ENCODE results near the gene DNAJC16. TPM values are rescaled to one million over a fixed set of nuclear protein-coding genes. Genes with fewer than 3 reads are reported as not detected.

The DNAJC16 gene
- total and polyA plus RNA-seq, 7 donors = 1.2 to 20.5 (median 11.4) TPM

DNA sequence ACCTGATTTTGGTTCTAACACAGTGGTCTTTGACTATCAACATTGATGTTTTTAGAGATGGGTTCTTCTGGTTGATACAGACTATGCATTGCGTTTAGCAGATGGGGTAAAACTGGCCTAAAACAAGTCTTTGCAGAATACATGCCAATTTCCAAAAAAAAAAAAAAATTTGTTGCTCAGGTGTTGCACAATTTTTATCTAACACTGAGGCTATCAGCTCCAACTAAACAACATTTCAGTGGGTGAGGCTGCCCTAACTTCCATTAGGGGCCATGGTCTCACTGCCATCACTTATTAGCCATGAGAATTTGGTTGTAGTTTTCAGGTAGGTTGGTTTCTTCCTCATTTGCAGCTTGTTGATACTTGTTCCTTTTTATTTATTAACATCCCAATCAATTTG, 44.2 kb downstream of the DNAJC16 start:
- no peaks in the 10 kb centered on the region for H3K27me3 ChIP-seq
- no peaks in the 10 kb centered on the region for H3K9me3 ChIP-seq
- WGBS, 2 donors = 91 to 99% methylated on average over 1 of the region's 1 CpG
- no peaks in the 10 kb centered on the region for H3K4me1 ChIP-seq
- intact Hi-C loops (cut with DNase I) = no loop called here
- H3K27ac ChIP-seq = no peak overlapping the region
- peaks cover 13 to 48% (median 30%) of the 10 kb centered on the region in 4 donors for H3K36me3 ChIP-seq
- no peak for DNase-seq
- no peak overlapping the region for H3K4me3 ChIP-seq
- TF ChIP-seq, protein P1, sequence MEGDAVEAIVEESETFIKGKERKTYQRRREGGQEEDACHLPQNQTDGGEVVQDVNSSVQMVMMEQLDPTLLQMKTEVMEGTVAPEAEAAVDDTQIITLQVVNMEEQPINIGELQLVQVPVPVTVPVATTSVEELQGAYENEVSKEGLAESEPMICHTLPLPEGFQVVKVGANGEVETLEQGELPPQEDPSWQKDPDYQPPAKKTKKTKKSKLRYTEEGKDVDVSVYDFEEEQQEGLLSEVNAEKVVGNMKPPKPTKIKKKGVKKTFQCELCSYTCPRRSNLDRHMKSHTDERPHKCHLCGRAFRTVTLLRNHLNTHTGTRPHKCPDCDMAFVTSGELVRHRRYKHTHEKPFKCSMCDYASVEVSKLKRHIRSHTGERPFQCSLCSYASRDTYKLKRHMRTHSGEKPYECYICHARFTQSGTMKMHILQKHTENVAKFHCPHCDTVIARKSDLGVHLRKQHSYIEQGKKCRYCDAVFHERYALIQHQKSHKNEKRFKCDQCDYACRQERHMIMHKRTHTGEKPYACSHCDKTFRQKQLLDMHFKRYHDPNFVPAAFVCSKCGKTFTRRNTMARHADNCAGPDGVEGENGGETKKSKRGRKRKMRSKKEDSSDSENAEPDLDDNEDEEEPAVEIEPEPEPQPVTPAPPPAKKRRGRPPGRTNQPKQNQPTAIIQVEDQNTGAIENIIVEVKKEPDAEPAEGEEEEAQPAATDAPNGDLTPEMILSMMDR (IDR thresholded peaks at IDR 0.05) = no peak

DNA sequence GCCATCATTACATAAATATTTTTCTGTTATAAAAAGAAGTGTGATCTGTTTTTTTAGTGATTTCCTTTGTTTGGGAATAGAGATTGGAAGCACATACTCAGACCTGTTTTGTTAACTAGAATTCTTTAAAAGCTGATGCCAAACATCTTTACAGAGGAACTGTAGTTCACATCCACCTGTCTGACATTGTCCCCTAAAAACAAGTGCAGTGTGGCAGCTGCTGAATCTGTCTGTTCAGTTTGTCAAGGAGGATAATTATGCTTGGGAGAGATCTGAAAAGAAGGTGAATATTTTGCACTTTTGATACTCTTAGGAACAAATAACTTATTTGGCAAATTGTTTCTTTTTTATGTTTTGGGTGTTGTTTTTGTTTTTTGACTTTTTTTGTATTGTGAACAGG, 44.6 kb downstream of the DNAJC16 start:
- intact Hi-C loops (cut with DNase I) = no loop called here
- Histone ChIP-seq H3K27ac (no peak overlapping the region), H3K4me1 (no peaks in the 10 kb centered on the region), H3K27me3 (no peaks in the 10 kb centered on the region), H3K36me3 (peaks cover 9 to 44% (median 26%) of the 10 kb centered on the region in 4 donors), H3K9me3 (no peaks in the 10 kb centered on the region), H3K4me3 (no peak overlapping the region)
- no peak for DNase-seq
- TF ChIP-seq EP300 (IDR thresholded peaks at IDR 0.05) (no peak), POLR2AphosphoS5 (IDR thresholded peaks at IDR 0.05) (no peak), POLR2A (IDR thresholded peaks at IDR 0.05) (no peak)
- TF ChIP-seq, protein P1 (IDR thresholded peaks at IDR 0.05) = no peak

GRCh38 chr1:15573477-15573876, 46.8 kb downstream of the DNAJC16 start:
- Histone ChIP-seq H3K4me1 (no peaks in the 10 kb centered on the region), H3K4me3 (no peak overlapping the region), H3K36me3 (peaks cover 0 to 22% (median 8%) of the 10 kb centered on the region in 4 donors), H3K27me3 (no peaks in the 10 kb centered on the region), H3K9me3 (no peaks in the 10 kb centered on the region), H3K27ac (no peak overlapping the region)
- TF ChIP-seq POLR2AphosphoS5 (IDR thresholded peaks at IDR 0.05) (no peak), POLR2A (IDR thresholded peaks at IDR 0.05) (no peak), EP300 (IDR thresholded peaks at IDR 0.05) (no peak)
- TF ChIP-seq, protein P1 (IDR thresholded peaks at IDR 0.05) = no peak
- DNase-seq = no peak
- intact Hi-C loops (cut with DNase I) = no loop called here
- WGBS, 2 donors = 88 to 90% methylated on average over 9 of the region's 9 CpGs

- no peaks in the 10 kb centered on the region for H3K27me3 ChIP-seq
- intact Hi-C loops (cut with DNase I) = no loop called here
- H3K4me3 ChIP-seq = no peak overlapping the region
- H3K9me3 ChIP-seq = no peaks in the 10 kb centered on the region
- peaks cover 0 to 13% (median 4%) of the 10 kb centered on the region in 4 donors for H3K36me3 ChIP-seq
- peaks cover 0 to 4% (median 1%) of the 10 kb centered on the region in 4 donors for H3K4me1 ChIP-seq
- TF ChIP-seq EP300 (IDR thresholded peaks at IDR 0.05) (no peak), POLR2AphosphoS5 (IDR thresholded peaks at IDR 0.05) (no peak), POLR2A (IDR thresholded peaks at IDR 0.05) (no peak)
- TF ChIP-seq, protein P1 (IDR thresholded peaks at IDR 0.05) = no peak
- DNase-seq = no peak
- H3K27ac ChIP-seq = no peak overlapping the region
- 47 to 68% methylated on average over 6 of the region's 6 CpGs for WGBS, 2 donors
Observed at GRCh38 chr1:15574741-15575140, 48.1 kb downstream of the DNAJC16 start.

- WGBS, 2 donors = 96 to 98% methylated on average over 7 of the region's 7 CpGs
- no peak for DNase-seq
Observed at GRCh38 chr1:15575549-15576150, 49.0 kb downstream of the DNAJC16 start.

More at GRCh38 chr1:15575549-15576150, 49.0 kb downstream of the DNAJC16 start:
- intact Hi-C loops (cut with DNase I) = no loop called here
- peaks cover 0 to 5% (median 3%) of the 10 kb centered on the region in 4 donors for H3K4me1 ChIP-seq
- no peak overlapping the region for H3K4me3 ChIP-seq
- no peaks in the 10 kb centered on the region for H3K9me3 ChIP-seq
- peaks cover 0 to 4% (median 1%) of the 10 kb centered on the region in 4 donors for H3K36me3 ChIP-seq
- no peak for TF ChIP-seq POLR2AphosphoS5 (IDR thresholded peaks at IDR 0.05)
- TF ChIP-seq EP300 (IDR thresholded peaks at IDR 0.05) = no peak
- no peak for TF ChIP-seq POLR2A (IDR thresholded peaks at IDR 0.05)
- TF ChIP-seq, protein P1 (IDR thresholded peaks at IDR 0.05) = no peak
- H3K27ac ChIP-seq = no peak overlapping the region
- H3K27me3 ChIP-seq = no peaks in the 10 kb centered on the region

All from sigmoid colon (tissue), 7 donors.